Fibroblast of lung (primary cell): ENCODE results near the gene PTGES3. TPM values are rescaled to one million over a fixed set of nuclear protein-coding genes. Genes with fewer than 3 reads are reported as not detected.

Experiments
- DNase-seq, 2 donors: peaks; one replicate each; pipeline versions ENCODE4 v3.0.0 to v3.0.0-alpha.2; 2010; ENCODE audit warnings: low read depth in 2 of 2
- H2AFZ ChIP-seq: 2 replicates; pipeline ENCODE4 v1.5.1; 2012; ENCODE audit warnings: low read length, control low read depth, inconsistent platforms
- H3K27ac ChIP-seq: 2 replicates; pipeline ENCODE4 v1.5.1; 2011; ENCODE audit warnings: low read length, control low read depth; ENCODE audit not compliant: insufficient read depth
- H3K27me3 ChIP-seq: 2 replicates; pipeline ENCODE4 v1.5.1; 2011; ENCODE audit warnings: mild to moderate bottlenecking, low read length; ENCODE audit not compliant: control insufficient read depth, insufficient read depth
- H3K36me3 ChIP-seq: 2 replicates; pipeline ENCODE4 v1.5.1; 2011; ENCODE audit warnings: low read length; ENCODE audit not compliant: control insufficient read depth, insufficient read depth
- H3K4me1 ChIP-seq: 2 replicates; pipeline ENCODE4 v1.5.1; 2011; ENCODE audit warnings: low read length; ENCODE audit not compliant: control insufficient read depth, insufficient read depth; ENCODE audit errors: extremely low read depth
- H3K4me2 ChIP-seq: 2 replicates; pipeline ENCODE4 v1.5.1; 2011; ENCODE audit warnings: low read length, control low read depth; ENCODE audit not compliant: insufficient read depth; ENCODE audit errors: extremely low read depth
- H3K4me3 ChIP-seq, 4 experiments: fragments of 200-600 bp in 1 of 4; sonication (generic) in 1 of 4; replicated peaks in 1 of 4; 2 replicates each; pipeline ENCODE4 v1.5.1; 2011 to 2016; ENCODE audit warnings: low read length in 4 of 4, low read depth in 3 of 4, mild to moderate bottlenecking in 3 of 4, control low read depth in 2 of 4, inconsistent platforms in 1 of 4, mixed read lengths in 1 of 4; ENCODE audit not compliant: insufficient read depth in 1 of 4; ENCODE audit errors: control extremely low read depth in 1 of 4
- H3K79me2 ChIP-seq: 2 replicates; pipeline ENCODE4 v1.5.1; 2012; ENCODE audit warnings: mild to moderate bottlenecking, low read length, inconsistent platforms; ENCODE audit not compliant: control insufficient read depth, insufficient read depth
- H3K9ac ChIP-seq: 2 replicates; pipeline ENCODE4 v1.5.1; 2011; ENCODE audit warnings: mild to moderate bottlenecking, low read length, control low read depth; ENCODE audit not compliant: insufficient read depth
- H3K9me3 ChIP-seq: 2 replicates; pipeline ENCODE4 v1.5.1; 2012; ENCODE audit warnings: low read depth, low read length; ENCODE audit not compliant: control insufficient read depth, insufficient read depth
- H4K20me1 ChIP-seq: 2 replicates; pipeline ENCODE4 v1.5.1; 2011; ENCODE audit warnings: low read length; ENCODE audit not compliant: control insufficient read depth, insufficient read depth; ENCODE audit errors: extremely low read depth
- EZH2 ChIP-seq: IDR thresholded peaks from 2 replicates; pipeline ENCODE4 v1.5.1; 2012; ENCODE audit warnings: low read length, control low read depth, mild to moderate bottlenecking; ENCODE audit errors: missing control alignments
- polyA plus RNA-seq, 2 donors: library from polyadenylated mRNA; depleted of rRNA in 1 of 2; stranded (reverse) in 1 of 2; unstranded in 1 of 2; fragments of >200 nt; gene quantifications; 2 replicates each; pipeline ENCODE4 v1.2.1, GENCODE V29; 2011 to 2012; ENCODE audit warnings: missing spikeins in 1 of 2
- total RNA-seq: library from RNA; depleted of rRNA; stranded (reverse); fragments of >200 nt; gene quantifications from 2 replicates; pipeline ENCODE4 v1.2.1, GENCODE V29; 2014
- TF ChIP-seq, protein P1 (sequence below), 2 donors: IDR thresholded peaks in 1 of 2; conservative IDR thresholded peaks in 1 of 2; 1 replicate in 1 of 2; 2 replicates in 1 of 2; pipeline ENCODE4 v1.5.1; 2011 to 2012; ENCODE audit warnings: low read length in 2 of 2, control low read depth in 1 of 2, inconsistent platforms in 1 of 2, low read depth in 1 of 2, mild to moderate bottlenecking in 1 of 2

PTGES3 gene
- total and polyA plus RNA-seq, 2 donors (not counting 1 experiment from before 2014, with no cell fraction given): 60.3 to 119 TPM

DNA sequence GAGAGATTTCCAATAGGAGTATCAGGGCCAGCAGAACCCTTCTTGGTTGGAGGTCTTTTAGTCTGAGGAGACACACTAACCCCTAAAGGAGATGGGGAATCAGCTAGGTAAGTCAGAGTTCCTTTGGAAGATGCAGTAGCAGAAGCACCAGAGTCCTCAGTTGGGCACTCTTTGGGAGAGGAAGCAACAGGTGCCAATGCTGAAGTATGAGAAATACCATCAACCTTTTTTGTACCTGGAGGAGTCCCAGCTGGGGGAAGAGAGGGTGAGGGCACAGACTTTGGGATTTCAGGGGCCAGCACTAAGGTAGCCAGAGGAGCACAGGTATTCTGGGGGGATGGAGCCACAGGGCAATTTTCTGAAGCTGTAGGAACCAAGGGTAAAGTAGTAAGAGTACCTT is 31.0 kb upstream of the PTGES3 start:
- H3K36me3 ChIP-seq: peaks cover 21% of the 10 kb centered on the region
- no peak overlapping the region for H3K4me3 ChIP-seq
- H3K79me2 ChIP-seq: peaks cover 86% of the 10 kb centered on the region
- no peak for DNase-seq
- no peak overlapping the region for H3K9ac ChIP-seq
- no peak overlapping the region for H2AFZ ChIP-seq
- H3K27ac ChIP-seq: no peak overlapping the region
- no peaks in the 10 kb centered on the region for H3K27me3 ChIP-seq
- H4K20me1 ChIP-seq: peaks cover 12% of the 10 kb centered on the region
- TF ChIP-seq, protein P1, sequence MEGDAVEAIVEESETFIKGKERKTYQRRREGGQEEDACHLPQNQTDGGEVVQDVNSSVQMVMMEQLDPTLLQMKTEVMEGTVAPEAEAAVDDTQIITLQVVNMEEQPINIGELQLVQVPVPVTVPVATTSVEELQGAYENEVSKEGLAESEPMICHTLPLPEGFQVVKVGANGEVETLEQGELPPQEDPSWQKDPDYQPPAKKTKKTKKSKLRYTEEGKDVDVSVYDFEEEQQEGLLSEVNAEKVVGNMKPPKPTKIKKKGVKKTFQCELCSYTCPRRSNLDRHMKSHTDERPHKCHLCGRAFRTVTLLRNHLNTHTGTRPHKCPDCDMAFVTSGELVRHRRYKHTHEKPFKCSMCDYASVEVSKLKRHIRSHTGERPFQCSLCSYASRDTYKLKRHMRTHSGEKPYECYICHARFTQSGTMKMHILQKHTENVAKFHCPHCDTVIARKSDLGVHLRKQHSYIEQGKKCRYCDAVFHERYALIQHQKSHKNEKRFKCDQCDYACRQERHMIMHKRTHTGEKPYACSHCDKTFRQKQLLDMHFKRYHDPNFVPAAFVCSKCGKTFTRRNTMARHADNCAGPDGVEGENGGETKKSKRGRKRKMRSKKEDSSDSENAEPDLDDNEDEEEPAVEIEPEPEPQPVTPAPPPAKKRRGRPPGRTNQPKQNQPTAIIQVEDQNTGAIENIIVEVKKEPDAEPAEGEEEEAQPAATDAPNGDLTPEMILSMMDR (conservative IDR thresholded peaks at IDR 0.05 in 1 of 2, IDR thresholded peaks at IDR 0.05 in 1 of 2; ENCODE audit: low read depth in 1 of 2, low read length in 2 of 2): no peak
- no peak for TF ChIP-seq EZH2
- H3K4me2 ChIP-seq: no peak overlapping the region
- peaks cover 8% of the 10 kb centered on the region for H3K4me1 ChIP-seq
- no peaks in the 10 kb centered on the region for H3K9me3 ChIP-seq

DNA sequence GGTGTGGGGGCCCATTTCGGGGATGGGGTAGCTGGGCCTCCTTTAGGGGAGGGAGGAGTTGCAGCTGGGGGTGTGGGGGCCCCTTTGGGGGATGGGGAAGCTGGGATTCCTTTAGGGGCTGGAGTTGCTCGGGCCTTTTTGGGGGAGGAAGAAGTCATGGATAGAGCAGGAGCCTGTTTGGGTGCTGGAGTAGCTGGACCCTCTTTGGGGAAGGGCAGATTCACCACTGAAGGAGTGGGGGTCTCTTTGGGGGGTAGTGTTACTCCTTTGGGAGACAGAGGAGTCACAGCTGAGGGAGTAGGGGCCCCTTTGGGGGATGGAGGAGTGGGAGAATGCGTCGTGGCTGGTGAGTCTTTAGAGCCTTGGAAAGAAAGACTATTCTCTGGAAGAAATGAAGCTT is 30.6 kb upstream of the PTGES3 start:
- Histone ChIP-seq H3K27ac (no peak overlapping the region), H4K20me1 (peaks cover 12% of the 10 kb centered on the region), H3K36me3 (peaks cover 25% of the 10 kb centered on the region)

DNA sequence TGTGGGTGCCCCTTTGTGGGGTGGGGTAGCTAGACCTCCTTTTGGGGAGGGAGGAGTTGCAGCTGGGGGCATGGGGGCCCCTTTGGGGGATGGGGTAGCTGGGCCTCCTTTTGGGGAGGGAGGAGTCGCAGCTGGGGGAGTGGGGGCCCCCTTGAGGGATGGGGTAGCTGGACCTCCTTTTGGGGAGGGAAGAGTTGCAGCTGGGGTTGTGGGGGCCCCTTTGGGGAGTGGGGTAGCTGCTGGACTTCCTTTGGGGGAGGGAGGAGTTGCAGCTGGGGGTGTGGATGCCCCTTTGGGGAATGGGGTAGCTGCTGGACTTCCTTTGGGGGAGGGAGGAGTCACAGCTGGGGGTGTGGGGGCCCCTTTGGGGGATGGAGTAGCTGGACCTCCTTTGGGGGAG is 30.1 kb upstream of the PTGES3 start:
- Histone ChIP-seq H3K27me3 (no peaks in the 10 kb centered on the region), H3K9ac (no peak overlapping the region), H3K36me3 (peaks cover 29% of the 10 kb centered on the region), H3K4me1 (peaks cover 5% of the 10 kb centered on the region), H2AFZ (no peak overlapping the region), H3K4me3 (no peak overlapping the region), H3K27ac (no peak overlapping the region), H3K79me2 (peaks cover 77% of the 10 kb centered on the region), H3K4me2 (no peak overlapping the region), H3K9me3 (no peaks in the 10 kb centered on the region), H4K20me1 (peaks cover 12% of the 10 kb centered on the region)
- DNase-seq: no peak
- TF ChIP-seq, protein P1 (conservative IDR thresholded peaks at IDR 0.05 in 1 of 2, IDR thresholded peaks at IDR 0.05 in 1 of 2; ENCODE audit: low read depth in 1 of 2, low read length in 2 of 2): no peak
- TF ChIP-seq EZH2: no peak

More for the DNA sequence above, 30.6 kb upstream of the PTGES3 start:
- Histone ChIP-seq H3K9ac (no peak overlapping the region), H3K9me3 (no peaks in the 10 kb centered on the region), H3K79me2 (peaks cover 82% of the 10 kb centered on the region), H3K4me3 (no peak overlapping the region), H2AFZ (no peak overlapping the region), H3K4me2 (no peak overlapping the region), H3K27me3 (no peaks in the 10 kb centered on the region), H3K4me1 (peaks cover 5% of the 10 kb centered on the region)
- no peak for DNase-seq
- TF ChIP-seq, protein P1 (conservative IDR thresholded peaks at IDR 0.05 in 1 of 2, IDR thresholded peaks at IDR 0.05 in 1 of 2; ENCODE audit: low read depth in 1 of 2, low read length in 2 of 2): no peak
- no peak for TF ChIP-seq EZH2
